T-helper 1 cell treated with Interleukin-12 subunit alpha and Interleukin-12 subunit beta and Interleukin-4 antibody, amounts not matched to agents 30 ng/mL and 1 ng/mL, for 36 hours (primary cell): Measurements from ENCODE around the gene CFAP90. TPM values are rescaled to one million over a fixed set of nuclear protein-coding genes. Genes with fewer than 3 reads are reported as not detected.

ENCODE experiments used
- intact Hi-C: fragments of 100-400 bp; cut with micrococcal nuclease; formaldehyde crosslinking; loops from one replicate; pipeline ENCODE4 v1.15.1; 2024
- total RNA-seq: library from RNA; stranded (reverse); gene quantifications from 2 replicates; pipeline ENCODE4 v1.2.3, GENCODE V29; 2022

Gene CFAP90
- total RNA-seq, 1 donor from 2014 or later: not detected

DNA sequence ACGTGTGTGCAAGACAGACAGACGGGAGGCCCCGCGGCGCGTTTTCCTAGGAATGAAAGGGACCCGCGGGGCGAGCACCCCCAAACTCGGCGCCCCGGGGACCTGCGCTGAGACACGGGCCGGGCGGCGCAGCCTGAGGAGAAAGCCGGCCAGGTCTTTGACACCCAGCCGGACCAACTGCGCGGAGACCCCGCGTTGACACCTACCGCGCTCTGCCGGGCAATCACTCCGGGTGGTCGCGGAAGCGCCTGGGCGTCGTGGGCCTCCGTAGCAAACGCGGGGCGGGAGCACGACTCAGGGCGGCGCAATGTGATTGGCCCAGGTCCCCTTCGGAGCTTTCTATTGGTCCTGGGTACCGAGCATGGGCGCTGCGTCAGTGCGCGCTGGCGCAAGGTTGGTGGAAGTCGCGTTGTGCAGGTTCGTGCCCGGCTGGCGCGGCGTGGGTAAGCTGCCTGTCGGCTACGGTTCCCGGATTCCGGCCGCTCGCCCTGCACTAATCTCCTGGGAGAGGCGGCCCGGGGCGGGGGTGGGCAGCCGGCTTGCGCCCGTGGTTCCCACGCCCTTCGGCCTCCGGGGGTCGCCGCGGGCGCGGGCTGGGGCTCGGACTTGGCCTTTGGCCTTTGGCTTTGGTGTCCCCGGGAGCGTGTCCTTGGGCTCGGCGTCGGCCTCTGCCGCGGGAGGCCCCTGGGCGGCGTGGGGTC, 18.0 kb upstream of the CFAP90 start, which contains the start of the genes FASTKD3 and MTRR:
Gene FASTKD3 (minus strand): TSS at position 259 of the 701 bp plus-strand sequence. CDS start 948 bp downstream, outside the sequence.
Gene MTRR (plus strand): TSS at position 376 of the 701 bp plus-strand sequence. CDS start 1,647 bp downstream, outside the sequence.
- intact Hi-C loops: loop anchor here (1.0 to 2.0 kb wide), 9 partner anchors 9 to 1491 kb away; partner anchors contain the start of genes MED10, NSUN2 and SRD5A1

- intact Hi-C loops: loop anchor here (1.0 to 2.0 kb wide), 3 partner anchors 18 to 1490 kb away; partner anchors contain the start of gene MED10
These were observed 17.5 kb upstream of the CFAP90 start for GRCh38 chr5:7868427-7868772.

DNA sequence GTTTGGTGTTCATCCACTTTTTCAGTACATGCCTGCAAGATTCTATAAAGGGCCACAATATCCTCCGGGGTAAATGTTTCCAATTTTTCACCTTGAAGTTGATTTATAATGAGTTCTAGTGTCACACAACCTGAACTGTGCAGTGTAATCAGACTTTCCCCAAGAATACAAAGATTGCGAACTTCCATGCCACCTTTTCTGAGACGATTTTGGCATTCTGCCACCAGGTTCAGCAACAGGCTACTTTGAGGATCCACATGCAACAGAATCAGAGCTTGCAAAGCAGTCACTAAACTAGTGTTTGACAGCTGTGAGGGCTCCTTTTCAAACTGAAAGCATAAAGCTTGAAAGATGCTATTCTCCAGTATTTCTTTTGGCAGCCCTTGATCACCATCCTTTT, 16.3 kb upstream of the CFAP90 start:
- intact Hi-C loops: no loop called here

DNA sequence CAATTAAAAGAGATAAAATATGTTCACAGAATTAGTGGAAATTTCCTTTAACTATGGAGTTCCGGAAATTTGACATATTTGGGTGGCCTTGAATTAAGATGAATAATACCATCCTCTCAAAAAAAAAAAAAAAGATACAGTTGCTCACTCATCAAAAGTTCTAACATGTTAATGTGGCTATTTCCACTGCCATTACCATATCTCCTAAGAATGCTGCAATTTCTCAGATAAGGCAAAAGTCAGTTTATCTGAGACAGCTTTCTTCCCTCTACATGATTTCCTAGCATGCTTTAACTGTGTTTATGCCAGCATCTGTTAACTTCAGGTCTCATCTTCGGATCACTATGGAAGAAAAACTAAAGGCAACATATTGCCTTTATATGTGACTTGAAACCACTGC, 15.3 kb upstream of the CFAP90 start:
- intact Hi-C loops: no loop called here

- intact Hi-C loops: loop anchor here (1.0 to 5.0 kb wide), 4 partner anchors 11 to 1093 kb away; partner anchors contain the start of genes FASTKD3 and MTRR
These were observed 7.1 kb upstream of the CFAP90 start for GRCh38 chr5:7857926-7858632.

GRCh38 chr5:7857361-7857760, 6.4 kb upstream of the CFAP90 start:
- intact Hi-C loops: loop anchor here (2.0 to 5.0 kb wide), 3 partner anchors 780 to 1093 kb away; no protein-coding TSS in a partner anchor

DNA sequence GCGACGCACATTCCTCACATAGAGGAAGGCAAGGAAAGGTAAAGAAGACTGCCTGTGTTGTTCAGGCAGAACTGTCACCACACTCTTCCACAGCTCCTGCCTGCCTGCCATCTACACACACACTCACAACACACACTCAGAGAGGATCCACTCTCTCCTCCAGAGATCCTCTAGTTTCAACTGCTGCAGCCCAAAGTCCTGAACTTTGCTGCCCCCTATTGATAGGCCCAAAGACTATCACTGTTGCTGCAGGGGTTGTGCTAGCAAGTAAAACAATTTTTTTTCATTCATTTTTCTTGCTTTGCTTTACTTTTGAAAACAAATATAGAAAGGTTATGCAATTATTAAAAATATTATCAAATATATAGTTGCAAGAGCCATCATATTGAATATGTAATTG, 5.9 kb upstream of the CFAP90 start:
- intact Hi-C loops: loop anchor here (2.0 to 5.0 kb wide), 3 partner anchors 780 to 1092 kb away; no protein-coding TSS in a partner anchor

- intact Hi-C loops: loop anchor here (2.0 to 5.0 kb wide), 3 partner anchors 778 to 1091 kb away; no protein-coding TSS in a partner anchor
These were observed 4.7 kb upstream of the CFAP90 start for GRCh38 chr5:7855611-7856010.

DNA sequence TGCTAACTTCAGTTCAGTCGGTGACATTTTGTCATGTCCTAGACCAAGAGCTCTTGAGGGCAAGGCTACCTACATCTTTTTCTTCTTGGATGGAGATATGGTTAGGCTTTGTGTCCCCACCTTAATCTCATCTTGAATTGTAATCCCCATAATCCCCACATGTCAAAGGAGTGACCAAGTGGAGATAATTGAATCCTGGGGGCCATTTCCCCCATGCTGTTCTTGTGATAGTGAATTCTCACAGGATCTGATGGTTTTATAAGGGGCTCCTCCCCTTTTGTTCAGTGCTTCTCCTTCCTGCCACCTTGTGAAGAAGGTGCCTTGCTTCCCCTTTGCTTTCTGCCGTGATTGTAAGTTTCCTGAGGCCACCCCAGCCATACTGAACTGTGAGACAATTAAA, 2.1 kb upstream of the CFAP90 start:
- intact Hi-C loops: loop anchor here (5.0 kb wide), 1 partner anchor 1141 kb away; the partner anchor contains the start of gene TENT4A

GRCh38 chr5:7852542-7852941, 1.6 kb upstream of the CFAP90 start:
- intact Hi-C loops: loop anchor here (5.0 kb wide), 1 partner anchor 1140 kb away; the partner anchor contains the start of gene TENT4A

DNA sequence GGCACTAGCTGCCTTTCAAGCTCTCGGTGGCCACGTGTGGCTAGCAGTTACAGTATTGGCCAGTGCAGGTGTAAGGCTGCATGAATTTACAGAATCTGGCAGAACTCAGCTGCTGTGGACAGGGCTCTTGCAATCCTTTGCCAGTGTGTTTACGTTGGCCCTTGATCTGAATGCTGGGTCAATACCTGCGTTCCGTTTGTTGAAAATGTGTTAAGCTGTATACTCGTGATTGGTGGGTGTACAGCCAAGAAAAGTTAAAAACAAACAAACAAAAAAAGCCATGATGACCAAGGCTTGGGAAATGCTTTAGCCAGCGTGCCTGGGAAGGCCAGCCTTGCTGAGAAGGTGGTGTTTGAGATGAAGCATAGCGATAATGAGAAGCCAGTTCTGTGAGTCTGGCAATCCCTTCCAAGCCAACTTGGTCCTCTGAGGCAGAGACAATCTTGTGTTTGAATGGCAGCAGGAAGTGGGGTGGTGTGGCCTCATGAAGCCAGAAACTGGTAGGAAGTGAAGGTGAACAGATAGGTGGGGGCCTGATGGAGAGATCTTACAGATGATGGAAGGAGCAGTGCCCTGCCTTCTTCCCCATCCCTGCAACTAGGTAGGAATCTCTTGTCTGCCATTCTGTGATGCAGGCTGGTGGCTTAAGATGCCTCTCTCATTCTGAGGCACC, 820 bp upstream of the CFAP90 start:
- intact Hi-C loops: loop anchor here (5.0 kb wide), 1 partner anchor 1139 kb away; the partner anchor contains the start of gene TENT4A

- intact Hi-C loops: loop anchor here (5.0 kb wide), 1 partner anchor 1139 kb away; the partner anchor contains the start of gene TENT4A
These were observed 283 bp upstream of the CFAP90 start for GRCh38 chr5:7851240-7851592.

GRCh38 chr5:7849681-7850394, 1.1 kb downstream of the CFAP90 start:
- intact Hi-C loops: loop anchor here (1.0 to 5.0 kb wide), 2 partner anchors 19 to 1138 kb away; partner anchors contain the start of genes FASTKD3, MTRR and TENT4A

DNA sequence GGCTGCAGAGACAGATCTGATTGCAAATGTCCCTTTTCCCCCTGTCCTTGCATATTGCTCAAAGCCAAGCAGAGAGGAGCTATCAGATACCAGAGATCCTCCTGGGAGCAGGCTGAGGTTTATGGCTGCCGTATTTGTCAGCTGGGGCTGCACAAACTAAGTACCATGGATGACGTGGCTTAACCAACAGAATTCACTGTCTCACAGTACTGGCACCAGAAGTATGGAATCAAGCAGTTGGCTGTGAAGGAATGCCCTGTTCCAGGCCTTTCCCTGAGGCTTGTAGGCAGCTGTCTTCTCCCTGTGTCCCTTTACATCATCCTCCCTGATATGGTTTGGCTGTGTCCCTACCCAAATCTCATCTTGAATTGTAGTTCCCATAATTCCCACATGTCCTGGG, 2.6 kb downstream of the CFAP90 start:
- intact Hi-C loops: no loop called here

- intact Hi-C loops: no loop called here
These were observed 4.6 kb downstream of the CFAP90 start for GRCh38 chr5:7846327-7846726.

- intact Hi-C loops: no loop called here
These were observed 5.4 kb downstream of the CFAP90 start for GRCh38 chr5:7845557-7845956.

DNA sequence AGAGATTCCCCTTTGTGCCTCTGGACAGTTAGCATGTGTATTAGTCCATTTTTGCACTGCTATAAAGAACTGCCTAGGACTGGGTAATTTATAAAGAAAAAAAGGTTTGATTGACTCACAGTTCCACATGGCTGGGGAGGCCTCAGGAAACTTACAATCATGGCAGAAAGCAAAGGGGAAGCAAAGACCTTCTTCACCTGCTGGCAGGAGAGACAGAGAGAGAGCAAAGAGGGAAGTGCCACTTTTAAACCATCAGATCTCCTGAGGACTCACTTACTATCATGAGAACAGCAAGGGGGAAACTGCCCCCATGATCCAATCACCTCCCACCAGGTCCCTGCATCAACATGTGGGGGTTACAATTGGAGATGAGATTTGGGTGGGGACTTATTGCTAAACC, 6.0 kb downstream of the CFAP90 start:
- intact Hi-C loops: no loop called here

GRCh38 chr5:7842531-7842930, 8.4 kb downstream of the CFAP90 start:
- intact Hi-C loops: no loop called here

GRCh38 chr5:7837403-7837802, 13.5 kb downstream of the CFAP90 start:
- intact Hi-C loops: no loop called here

DNA sequence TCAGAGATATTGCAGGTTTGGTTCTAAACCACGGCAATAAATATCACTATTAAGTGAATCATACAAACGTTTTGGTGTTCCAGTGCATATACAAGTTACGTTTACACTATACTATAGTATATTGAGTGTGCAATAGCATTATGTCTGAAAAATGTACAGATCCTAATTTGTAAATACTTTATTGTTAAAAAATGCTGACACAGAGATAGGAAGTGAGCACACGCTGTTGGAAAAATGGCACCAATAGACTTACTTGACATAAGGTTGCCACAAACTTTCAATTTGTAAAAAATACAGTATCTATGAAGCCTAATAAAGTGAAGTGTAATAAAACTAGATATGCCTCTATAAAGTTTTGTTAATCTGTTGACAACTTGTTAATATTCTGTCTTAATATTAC, 16.0 kb downstream of the CFAP90 start:
- intact Hi-C loops: no loop called here

- intact Hi-C loops: no loop called here
These were observed 22.7 kb downstream of the CFAP90 start for GRCh38 chr5:7828269-7828668.
